ENCODE data around the gene MIGA1. TPM values are rescaled to one million over a fixed set of nuclear protein-coding genes. Genes with fewer than 3 reads are reported as not detected.
"Not testable (repeated sequence)": the region's sequence is repeated elsewhere in the genome, so short reads cannot be mapped to it uniquely, and the experiment has no call there.

MIGA1 gene
- total RNA-seq: 8.0 and 8.6 TPM in 2 replicates

GRCh38 chr1:77779529-77780281, at the start of gene MIGA1:
Gene MIGA1 (plus strand): TSS chr1:77779649. CDS start chr1:77783253, 3,604 bp downstream.
- Mint-ChIP-seq H3K27ac (peak within 1 kb of the TSS; percentile 87), H3K4me3 (peak within 1 kb of the TSS; percentile 98), H3K4me1 (ENCODE audit: low read depth) (peaks cover 39% of the 10 kb centered on the region), H3K36me3 (ENCODE audit: low read depth) (peaks cover 16% of the 10 kb centered on the region), H3K27me3 (ENCODE audit: insufficient read depth) (peaks cover 4% of the 10 kb centered on the region), H3K9me3 (no peaks in the 10 kb centered on the region)
- intact Hi-C loops (cut with micrococcal nuclease): loop anchor here (1.0 to 2.0 kb wide), 6 partner anchors 20 to 1993 kb away; partner anchors contain the start of genes DNAJB4, FUBP1, PIGK and RABGGTB
- peak; percentile 77 for DNase-seq (ENCODE audit: low spot score)

GRCh38 chr1:77732090-77732489, 47.4 kb upstream of the MIGA1 start:
- DNase-seq (ENCODE audit: low spot score): no peak
- H3K9me3 Mint-ChIP-seq: no peaks in the 10 kb centered on the region
- H3K4me3 Mint-ChIP-seq: no peak overlapping the region
- no peaks in the 10 kb centered on the region for H3K27me3 Mint-ChIP-seq (ENCODE audit: insufficient read depth)
- intact Hi-C loops (cut with micrococcal nuclease): no loop called here
- peaks cover 23% of the 10 kb centered on the region for H3K36me3 Mint-ChIP-seq (ENCODE audit: low read depth)
- no peak overlapping the region for H3K27ac Mint-ChIP-seq
- H3K4me1 Mint-ChIP-seq (ENCODE audit: low read depth): no peaks in the 10 kb centered on the region

GRCh38 chr1:77739235-77739634, 40.2 kb upstream of the MIGA1 start:
- no peaks in the 10 kb centered on the region for H3K9me3 Mint-ChIP-seq
- H3K4me1 Mint-ChIP-seq (ENCODE audit: low read depth): no peaks in the 10 kb centered on the region
- H3K4me3 Mint-ChIP-seq: no peak overlapping the region
- DNase-seq (ENCODE audit: low spot score): no peak
- intact Hi-C loops (cut with micrococcal nuclease): no loop called here
- H3K36me3 Mint-ChIP-seq (ENCODE audit: low read depth): peaks cover 9% of the 10 kb centered on the region
- H3K27me3 Mint-ChIP-seq (ENCODE audit: insufficient read depth): no peaks in the 10 kb centered on the region
- no peak overlapping the region for H3K27ac Mint-ChIP-seq

GRCh38 chr1:77741316-77741715, 38.1 kb upstream of the MIGA1 start:
- no peak overlapping the region for H3K4me3 Mint-ChIP-seq
- peaks cover 15% of the 10 kb centered on the region for H3K36me3 Mint-ChIP-seq (ENCODE audit: low read depth)
- peaks cover 6% of the 10 kb centered on the region for H3K4me1 Mint-ChIP-seq (ENCODE audit: low read depth)
- no peaks in the 10 kb centered on the region for H3K9me3 Mint-ChIP-seq
- intact Hi-C loops (cut with micrococcal nuclease): no loop called here
- DNase-seq (ENCODE audit: low spot score): no peak
- no peak overlapping the region for H3K27ac Mint-ChIP-seq
- no peaks in the 10 kb centered on the region for H3K27me3 Mint-ChIP-seq (ENCODE audit: insufficient read depth)

- Mint-ChIP-seq H3K27ac (no peak overlapping the region), H3K27me3 (ENCODE audit: insufficient read depth) (no peaks in the 10 kb centered on the region), H3K36me3 (ENCODE audit: low read depth) (peaks cover 15% of the 10 kb centered on the region), H3K4me1 (ENCODE audit: low read depth) (peaks cover 6% of the 10 kb centered on the region), H3K4me3 (no peak overlapping the region), H3K9me3 (no peaks in the 10 kb centered on the region)
- intact Hi-C loops (cut with micrococcal nuclease): no loop called here
- no peak for DNase-seq (ENCODE audit: low spot score)
Observed at GRCh38 chr1:77742011-77742555, 37.4 kb upstream of the MIGA1 start.

- intact Hi-C loops (cut with micrococcal nuclease): no loop called here
- DNase-seq (ENCODE audit: low spot score): no peak
- Mint-ChIP-seq H3K27ac (no peak overlapping the region), H3K27me3 (ENCODE audit: insufficient read depth) (no peaks in the 10 kb centered on the region), H3K4me3 (no peak overlapping the region), H3K36me3 (ENCODE audit: low read depth) (peaks cover 10% of the 10 kb centered on the region), H3K9me3 (no peaks in the 10 kb centered on the region), H3K4me1 (ENCODE audit: low read depth) (peaks cover 11% of the 10 kb centered on the region)
Observed at GRCh38 chr1:77744576-77744975, 34.9 kb upstream of the MIGA1 start.

GRCh38 chr1:77749489-77749888, 30.0 kb upstream of the MIGA1 start:
- H3K4me1 Mint-ChIP-seq (ENCODE audit: low read depth): peaks cover 17% of the 10 kb centered on the region
- H3K27ac Mint-ChIP-seq; intact Hi-C loops (cut with micrococcal nuclease); H3K27me3 Mint-ChIP-seq (ENCODE audit: insufficient read depth); DNase-seq (ENCODE audit: low spot score); H3K4me3 Mint-ChIP-seq; H3K9me3 Mint-ChIP-seq; H3K36me3 Mint-ChIP-seq (ENCODE audit: low read depth): not testable (repeated sequence)

- no peak overlapping the region for H3K27ac Mint-ChIP-seq
- H3K36me3 Mint-ChIP-seq (ENCODE audit: low read depth): peaks cover 5% of the 10 kb centered on the region
- no peak for DNase-seq (ENCODE audit: low spot score)
- H3K4me3 Mint-ChIP-seq: peak overlapping the region; percentile 3
- H3K4me1 Mint-ChIP-seq (ENCODE audit: low read depth): peaks cover 35% of the 10 kb centered on the region
- intact Hi-C loops (cut with micrococcal nuclease): loop anchor here (10.0 kb wide), 2 partner anchors 359 to 541 kb away; partner anchors contain the start of gene PIGK
- H3K9me3 Mint-ChIP-seq: no peaks in the 10 kb centered on the region
- H3K27me3 Mint-ChIP-seq (ENCODE audit: insufficient read depth): peaks cover under 1% of the 10 kb centered on the region
Observed at GRCh38 chr1:77756052-77756754, 23.2 kb upstream of the MIGA1 start.

GRCh38 chr1:77757066-77757584, 22.3 kb upstream of the MIGA1 start:
- Mint-ChIP-seq H3K4me3 (peak overlapping the region; percentile 74), H3K27ac (no peak overlapping the region), H3K4me1 (ENCODE audit: low read depth) (peaks cover 35% of the 10 kb centered on the region), H3K27me3 (ENCODE audit: insufficient read depth) (peaks cover 2% of the 10 kb centered on the region), H3K36me3 (ENCODE audit: low read depth) (peaks cover 5% of the 10 kb centered on the region), H3K9me3 (no peaks in the 10 kb centered on the region)
- no peak for DNase-seq (ENCODE audit: low spot score)
- intact Hi-C loops (cut with micrococcal nuclease): loop anchor here (10.0 kb wide), 2 partner anchors 358 to 542 kb away; partner anchors contain the start of gene PIGK

GRCh38 chr1:77757603-77758002, 21.8 kb upstream of the MIGA1 start:
- H3K27me3 Mint-ChIP-seq (ENCODE audit: insufficient read depth): peaks cover 2% of the 10 kb centered on the region
- intact Hi-C loops (cut with micrococcal nuclease): loop anchor here (10.0 kb wide), 2 partner anchors 357 to 543 kb away; partner anchors contain the start of gene PIGK
- no peak overlapping the region for H3K27ac Mint-ChIP-seq
- peaks cover 5% of the 10 kb centered on the region for H3K36me3 Mint-ChIP-seq (ENCODE audit: low read depth)
- no peaks in the 10 kb centered on the region for H3K9me3 Mint-ChIP-seq
- H3K4me3 Mint-ChIP-seq: peak overlapping the region; percentile 74
- H3K4me1 Mint-ChIP-seq (ENCODE audit: low read depth): peaks cover 35% of the 10 kb centered on the region
- DNase-seq (ENCODE audit: low spot score): no peak

- Mint-ChIP-seq H3K27ac (peak within 1 kb of the TSS; percentile 88), H3K4me3 (peak within 1 kb of the TSS; percentile 92), H3K36me3 (ENCODE audit: low read depth) (peaks cover 5% of the 10 kb centered on the region), H3K4me1 (ENCODE audit: low read depth) (peaks cover 28% of the 10 kb centered on the region), H3K9me3 (no peaks in the 10 kb centered on the region), H3K27me3 (ENCODE audit: insufficient read depth) (peaks cover 2% of the 10 kb centered on the region)
- intact Hi-C loops (cut with micrococcal nuclease): loop anchor here (1.0 to 10.0 kb wide), 5 partner anchors 20 to 545 kb away; partner anchors contain the start of genes FUBP1, MIGA1 and PIGK
- DNase-seq (ENCODE audit: low spot score): peak; percentile 89
Observed at GRCh38 chr1:77759071-77760028, 20.1 kb upstream of the MIGA1 start, which contains the start of gene USP33. Gene USP33 (minus strand): TSS chr1:77759852. CDS start chr1:77741697, 18,155 bp downstream.

GRCh38 chr1:77762072-77762476, 17.4 kb upstream of the MIGA1 start:
- DNase-seq (ENCODE audit: low spot score): no peak
- peaks cover 13% of the 10 kb centered on the region for H3K4me1 Mint-ChIP-seq (ENCODE audit: low read depth)
- intact Hi-C loops (cut with micrococcal nuclease): no loop called here
- no peak overlapping the region for H3K4me3 Mint-ChIP-seq
- H3K36me3 Mint-ChIP-seq (ENCODE audit: low read depth): no peaks in the 10 kb centered on the region
- peaks cover 2% of the 10 kb centered on the region for H3K27me3 Mint-ChIP-seq (ENCODE audit: insufficient read depth)
- H3K27ac Mint-ChIP-seq: no peak overlapping the region
- H3K9me3 Mint-ChIP-seq: no peaks in the 10 kb centered on the region
